ENCODE data around the gene CRIP2. TPM values are rescaled to one million over a fixed set of nuclear protein-coding genes. Genes with fewer than 3 reads are reported as not detected.
A peak's percentile ranks its signal among the peaks of the same experiment; 100 is the strongest.

Gene CRIP2
- total and polyA plus RNA-seq, 9 of the 15 experiments (the other 6 are each of a cell fraction or from before 2014, with no cell fraction given), result 0.18 to 2.0 (median 0.69) TPM; not detected in 1

- TF ChIP-seq, protein P1, sequence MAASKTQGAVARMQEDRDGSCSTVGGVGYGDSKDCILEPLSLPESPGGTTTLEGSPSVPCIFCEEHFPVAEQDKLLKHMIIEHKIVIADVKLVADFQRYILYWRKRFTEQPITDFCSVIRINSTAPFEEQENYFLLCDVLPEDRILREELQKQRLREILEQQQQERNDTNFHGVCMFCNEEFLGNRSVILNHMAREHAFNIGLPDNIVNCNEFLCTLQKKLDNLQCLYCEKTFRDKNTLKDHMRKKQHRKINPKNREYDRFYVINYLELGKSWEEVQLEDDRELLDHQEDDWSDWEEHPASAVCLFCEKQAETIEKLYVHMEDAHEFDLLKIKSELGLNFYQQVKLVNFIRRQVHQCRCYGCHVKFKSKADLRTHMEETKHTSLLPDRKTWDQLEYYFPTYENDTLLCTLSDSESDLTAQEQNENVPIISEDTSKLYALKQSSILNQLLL (CRISPR knock-in tag; IDR thresholded peaks at IDR 0.05; ENCODE audit: borderline replicate concordance), result no peak
- TF ChIP-seq, protein P2, sequence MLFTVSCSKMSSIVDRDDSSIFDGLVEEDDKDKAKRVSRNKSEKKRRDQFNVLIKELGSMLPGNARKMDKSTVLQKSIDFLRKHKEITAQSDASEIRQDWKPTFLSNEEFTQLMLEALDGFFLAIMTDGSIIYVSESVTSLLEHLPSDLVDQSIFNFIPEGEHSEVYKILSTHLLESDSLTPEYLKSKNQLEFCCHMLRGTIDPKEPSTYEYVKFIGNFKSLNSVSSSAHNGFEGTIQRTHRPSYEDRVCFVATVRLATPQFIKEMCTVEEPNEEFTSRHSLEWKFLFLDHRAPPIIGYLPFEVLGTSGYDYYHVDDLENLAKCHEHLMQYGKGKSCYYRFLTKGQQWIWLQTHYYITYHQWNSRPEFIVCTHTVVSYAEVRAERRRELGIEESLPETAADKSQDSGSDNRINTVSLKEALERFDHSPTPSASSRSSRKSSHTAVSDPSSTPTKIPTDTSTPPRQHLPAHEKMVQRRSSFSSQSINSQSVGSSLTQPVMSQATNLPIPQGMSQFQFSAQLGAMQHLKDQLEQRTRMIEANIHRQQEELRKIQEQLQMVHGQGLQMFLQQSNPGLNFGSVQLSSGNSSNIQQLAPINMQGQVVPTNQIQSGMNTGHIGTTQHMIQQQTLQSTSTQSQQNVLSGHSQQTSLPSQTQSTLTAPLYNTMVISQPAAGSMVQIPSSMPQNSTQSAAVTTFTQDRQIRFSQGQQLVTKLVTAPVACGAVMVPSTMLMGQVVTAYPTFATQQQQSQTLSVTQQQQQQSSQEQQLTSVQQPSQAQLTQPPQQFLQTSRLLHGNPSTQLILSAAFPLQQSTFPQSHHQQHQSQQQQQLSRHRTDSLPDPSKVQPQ (CRISPR knock-in tag; IDR thresholded peaks at IDR 0.05; ENCODE audit: borderline replicate concordance), result no peak
- TF ChIP-seq CHD2 (IDR thresholded peaks at IDR 0.05; ENCODE audit: low read depth, low read length), result peak; percentile 50
- TF ChIP-seq MXI1 (IDR thresholded peaks at IDR 0.05; ENCODE audit: low read depth, low read length), result no peak
- TF ChIP-seq ESRRB (CRISPR knock-in tag; IDR thresholded peaks at IDR 0.05; ENCODE audit: borderline replicate concordance), result no peak
- TF ChIP-seq NR1H2 (CRISPR knock-in tag; IDR thresholded peaks at IDR 0.05), result no peak
- no peak for TF ChIP-seq SIN3A (IDR thresholded peaks at IDR 0.05; ENCODE audit: borderline replicate concordance in 2 of 2, control insufficient read depth in 1 of 2, low read depth in 2 of 2, low read length in 2 of 2)
- no peak for TF ChIP-seq ZNF239 (CRISPR knock-in tag; IDR thresholded peaks at IDR 0.05)
- TF ChIP-seq, protein P3, sequence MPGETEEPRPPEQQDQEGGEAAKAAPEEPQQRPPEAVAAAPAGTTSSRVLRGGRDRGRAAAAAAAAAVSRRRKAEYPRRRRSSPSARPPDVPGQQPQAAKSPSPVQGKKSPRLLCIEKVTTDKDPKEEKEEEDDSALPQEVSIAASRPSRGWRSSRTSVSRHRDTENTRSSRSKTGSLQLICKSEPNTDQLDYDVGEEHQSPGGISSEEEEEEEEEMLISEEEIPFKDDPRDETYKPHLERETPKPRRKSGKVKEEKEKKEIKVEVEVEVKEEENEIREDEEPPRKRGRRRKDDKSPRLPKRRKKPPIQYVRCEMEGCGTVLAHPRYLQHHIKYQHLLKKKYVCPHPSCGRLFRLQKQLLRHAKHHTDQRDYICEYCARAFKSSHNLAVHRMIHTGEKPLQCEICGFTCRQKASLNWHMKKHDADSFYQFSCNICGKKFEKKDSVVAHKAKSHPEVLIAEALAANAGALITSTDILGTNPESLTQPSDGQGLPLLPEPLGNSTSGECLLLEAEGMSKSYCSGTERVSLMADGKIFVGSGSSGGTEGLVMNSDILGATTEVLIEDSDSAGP (CRISPR knock-in tag; IDR thresholded peaks at IDR 0.05), result no peak
- TF ChIP-seq, protein P4, sequence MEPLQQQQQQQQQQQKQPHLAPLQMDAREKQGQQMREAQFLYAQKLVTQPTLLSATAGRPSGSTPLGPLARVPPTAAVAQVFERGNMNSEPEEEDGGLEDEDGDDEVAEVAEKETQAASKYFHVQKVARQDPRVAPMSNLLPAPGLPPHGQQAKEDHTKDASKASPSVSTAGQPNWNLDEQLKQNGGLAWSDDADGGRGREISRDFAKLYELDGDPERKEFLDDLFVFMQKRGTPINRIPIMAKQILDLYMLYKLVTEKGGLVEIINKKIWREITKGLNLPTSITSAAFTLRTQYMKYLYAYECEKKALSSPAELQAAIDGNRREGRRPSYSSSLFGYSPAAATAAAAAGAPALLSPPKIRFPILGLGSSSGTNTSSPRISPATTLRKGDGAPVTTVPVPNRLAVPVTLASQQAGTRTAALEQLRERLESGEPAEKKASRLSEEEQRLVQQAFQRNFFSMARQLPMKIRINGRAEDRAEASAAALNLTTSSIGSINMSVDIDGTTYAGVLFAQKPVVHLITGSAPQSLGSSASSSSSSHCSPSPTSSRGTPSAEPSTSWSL (CRISPR knock-in tag; IDR thresholded peaks at IDR 0.05; ENCODE audit: borderline replicate concordance), result no peak
- no peak for TF ChIP-seq BMI1 (IDR thresholded peaks at IDR 0.05; ENCODE audit: low read length)
- no peak for TF ChIP-seq HOMEZ (CRISPR knock-in tag; IDR thresholded peaks at IDR 0.05)
- TF ChIP-seq U2AF1 (optimal IDR thresholded peaks at IDR 0.05; ENCODE audit: low read depth, low read length), result no peak
- TF ChIP-seq ZNF785 (CRISPR knock-in tag; IDR thresholded peaks at IDR 0.05), result no peak
- TF ChIP-seq SRF (CRISPR knock-in tag; IDR thresholded peaks at IDR 0.05), result peak in 1 of 2 experiments; percentile 86; a peak in 1 of 4 replicates
- no peak for TF ChIP-seq GATAD2A (IDR thresholded peaks at IDR 0.05)
These were observed 15.6 kb downstream of the CRIP2 start (continued) for GRCh38 chr14:105490267-105490571.
